Endothelial cell of umbilical vein (primary cell): ENCODE results near the gene DAPK2. TPM values are rescaled to one million over a fixed set of nuclear protein-coding genes. Genes with fewer than 3 reads are reported as not detected.

Source experiments
- BruUV-seq: library from RNA; stranded (reverse); fragments of 400-500 nt; replicated peaks from 2 replicates; lab custom pipeline; 2021; lab: Mats Ljungman, UMichigan
- CTCF ChIA-PET: fragments of 300-600, 350-600 bp; sonication (Branson Sonifier 250); formaldehyde crosslinking; loops from one replicate; lab custom pipeline; 2021; ENCODE audit warnings: antibody characterized with exemption, inconsistent platforms; lab: Charles Lee
- POLR2A ChIA-PET: fragments of 300-600, 350-600 bp; sonication (Branson Sonifier 250); formaldehyde crosslinking; loops from one replicate; lab custom pipeline; 2021; ENCODE audit warnings: antibody characterized with exemption, inconsistent platforms; lab: Charles Lee
- DNase-seq: peaks from one replicate; pipeline ENCODE4 v3.0.0-alpha.2; 2011; ENCODE audit warnings: low read depth, low spot score
- FAIRE-seq: peaks from 2 replicates; lab custom pipeline; 2011; peaks lifted over from hg19 to GRCh38; lab: Jason Lieb, UNC
- H2AFZ ChIP-seq: 2 replicates; pipeline ENCODE4 v1.6.0; 2012; ENCODE audit warnings: low read depth, low read length, control low read depth, inconsistent platforms
- H3K27ac ChIP-seq: 2 replicates; pipeline ENCODE4 v1.5.1; 2011; ENCODE audit warnings: low read depth, mild to moderate bottlenecking, control low read depth, low read length, moderate library complexity; ENCODE audit not compliant: insufficient read depth
- H3K27me3 ChIP-seq, 2 experiments: 2 replicates each; pipeline versions ENCODE4 v1.6.0 to v1.6.1; 2011; ENCODE audit warnings: low read length in 2 of 2, mixed read lengths in 1 of 2; ENCODE audit not compliant: control insufficient read depth in 2 of 2, insufficient read depth in 2 of 2
- H3K36me3 ChIP-seq, 2 experiments: 2 replicates in 1 of 2; 3 replicates in 1 of 2; pipeline ENCODE4 v1.5.1; 2011; ENCODE audit warnings: low read length in 2 of 2, mild to moderate bottlenecking in 1 of 2, moderate library complexity in 1 of 2; ENCODE audit not compliant: control insufficient read depth in 2 of 2, insufficient read depth in 2 of 2; ENCODE audit errors: extremely low read depth in 1 of 2
- H3K4me1 ChIP-seq: 3 replicates; pipeline ENCODE4 v1.5.1; 2011; ENCODE audit warnings: mild to moderate bottlenecking, low read length; ENCODE audit not compliant: control insufficient read depth, insufficient read depth; ENCODE audit errors: extremely low read depth
- H3K4me2 ChIP-seq: 2 replicates; pipeline ENCODE4 v1.6.1; 2011; ENCODE audit warnings: low read length, control low read depth, mixed read lengths; ENCODE audit not compliant: insufficient read depth
- H3K4me3 ChIP-seq, 3 experiments: fragments of 200-600 bp in 1 of 3; sonication (generic), shearing (Covaris generic) in 1 of 3; replicated peaks in 1 of 3; 2 replicates each; pipeline ENCODE4 v1.5.1; 2011 to 2016; ENCODE audit warnings: control low read depth in 3 of 3, low read length in 3 of 3, mild to moderate bottlenecking in 2 of 3, inconsistent platforms in 1 of 3, low read depth in 1 of 3, moderate library complexity in 1 of 3; ENCODE audit not compliant: insufficient read depth in 1 of 3
- H3K79me2 ChIP-seq: 2 replicates; pipeline ENCODE4 v1.6.0; 2012; ENCODE audit warnings: low read length, inconsistent platforms; ENCODE audit not compliant: control insufficient read depth, insufficient read depth
- H3K9ac ChIP-seq: replicated peaks from 2 replicates; pipeline ENCODE3; 2011; ENCODE audit warnings: low read length, control low read depth; ENCODE audit not compliant: insufficient read depth; ENCODE audit errors: extremely low read depth
- H3K9me1 ChIP-seq: replicated peaks from 3 replicates; pipeline ENCODE4 v1.6.0; 2011; ENCODE audit warnings: mild to moderate bottlenecking, low read length; ENCODE audit not compliant: control insufficient read depth, insufficient read depth; ENCODE audit errors: extremely low read depth
- H3K9me3 ChIP-seq: replicated peaks from 2 replicates; pipeline ENCODE4 v1.5.1; 2012; ENCODE audit warnings: low read length, inconsistent platforms; ENCODE audit not compliant: control insufficient read depth, insufficient read depth
- H4K20me1 ChIP-seq: replicated peaks from 2 replicates; pipeline ENCODE3; 2011; ENCODE audit warnings: mild to moderate bottlenecking, low read length; ENCODE audit not compliant: control insufficient read depth, insufficient read depth; ENCODE audit errors: extremely low read depth
- CTCF ChIP-seq, 2 donors: IDR thresholded peaks; 1 replicate in 1 of 2; 2 replicates in 1 of 2; pipeline ENCODE4 v1.5.1; 2011; ENCODE audit warnings: low read length in 2 of 2, mild to moderate bottlenecking in 2 of 2, moderate library complexity in 2 of 2, control low read depth in 1 of 2, inconsistent platforms in 1 of 2, low read depth in 1 of 2; ENCODE audit not compliant: insufficient read depth in 1 of 2; ENCODE audit errors: extremely low read depth in 1 of 2
- EZH2 ChIP-seq: IDR thresholded peaks from 2 replicates; pipeline ENCODE4 v1.6.1; 2012; ENCODE audit warnings: borderline replicate concordance, low read depth, mild to moderate bottlenecking, moderate library complexity, low read length, inconsistent platforms; ENCODE audit not compliant: severe bottlenecking
- FOS ChIP-seq: IDR thresholded peaks from 2 replicates; pipeline ENCODE4 v1.6.1; 2011; ENCODE audit warnings: mild to moderate bottlenecking, low read length, moderate library complexity, borderline replicate concordance; ENCODE audit not compliant: insufficient read depth
- GATA2 ChIP-seq: IDR thresholded peaks from 2 replicates; pipeline ENCODE4 v1.7.0; 2011; ENCODE audit warnings: low read depth, mild to moderate bottlenecking, moderate library complexity, mixed read lengths, low read length; ENCODE audit not compliant: insufficient read length, insufficient read depth
- JUN ChIP-seq: IDR thresholded peaks from 2 replicates; pipeline ENCODE4 v1.6.1; 2011; ENCODE audit warnings: borderline replicate concordance, low read depth; ENCODE audit not compliant: insufficient read length, insufficient read depth
- MAX ChIP-seq: IDR thresholded peaks from 2 replicates; pipeline ENCODE4 v1.6.1; 2011; ENCODE audit not compliant: insufficient read depth, insufficient read length
- MYC ChIP-seq: IDR thresholded peaks from one replicate; pipeline ENCODE4 v1.6.1; 2011; ENCODE audit warnings: mild to moderate bottlenecking, low read depth, low read length
- POLR2A ChIP-seq: IDR thresholded peaks from 2 replicates; pipeline ENCODE4 v1.6.1; 2012; ENCODE audit warnings: low read depth, mild to moderate bottlenecking, control low read depth, low read length
- POLR2AphosphoS5 ChIP-seq: IDR thresholded peaks from 2 replicates; pipeline ENCODE4 v1.6.1; 2012; ENCODE audit warnings: low read depth, mild to moderate bottlenecking, control low read depth, low read length, moderate library complexity; ENCODE audit not compliant: insufficient read depth
- dilution Hi-C: fragments of 300-500 bp; cut with MboI; formaldehyde crosslinking; loops from one replicate; pipeline ENCODE4 v1.15.0; 2019; ENCODE audit warnings: low sequenced_read_pairs; ENCODE audit not compliant: extremely low pct_ligation_motif_present
- intact Hi-C: fragments of 100-400 bp; cut with micrococcal nuclease; formaldehyde crosslinking; loops from one replicate; pipeline ENCODE4 v1.10.0; 2022
- polyA plus RNA-seq, 4 experiments: library from polyadenylated mRNA; depleted of rRNA in 3 of 4; stranded (reverse) in 3 of 4; unstranded in 1 of 4; fragments of >200 nt; gene quantifications; 2 replicates each; pipeline versions ENCODE4 v1.2.1 to v1.2.3, GENCODE V29; 2011 to 2012; ENCODE audit warnings: missing spikeins in 1 of 4
- total RNA-seq: library from RNA; stranded (reverse); gene quantifications from 2 replicates; pipeline ENCODE4 v1.2.3, GENCODE V29; 2021

The DAPK2 gene
- total and polyA plus RNA-seq, 2 donors (not counting 3 experiments of a cell fraction or from before 2014, with no cell fraction given) = 2.8 to 6.7 TPM

- TF ChIP-seq CTCF (IDR thresholded peaks at IDR 0.05; ENCODE audit: extremely low read depth in 1 of 2, insufficient read depth in 1 of 2, low read depth in 1 of 2, low read length in 2 of 2) (no peak), MYC (no peak), POLR2A (no peak), FOS (no peak), EZH2 (no peak), MAX (no peak), JUN (no peak), GATA2 (no peak), POLR2AphosphoS5 (no peak)
- Histone ChIP-seq H3K4me1 (no peaks in the 10 kb centered on the region), H4K20me1 (no peaks in the 10 kb centered on the region), H2AFZ (no peak overlapping the region), H3K4me2 (no peak overlapping the region), H3K27me3 (no peaks in the 10 kb centered on the region), H3K9me1 (no peaks in the 10 kb centered on the region), H3K4me3 (no peak overlapping the region), H3K27ac (no peak overlapping the region), H3K36me3 (no peaks in the 10 kb centered on the region), H3K9me3 (no peaks in the 10 kb centered on the region), H3K79me2 (no peaks in the 10 kb centered on the region), H3K9ac (no peak overlapping the region)
- ChIA-PET POLR2A (no interaction called here), CTCF (interaction anchor here (0.9 to 8.1 kb wide), 5 partner anchors 52 to 135 kb away, joined by 3 to 105 read pairs (median 11); no protein-coding TSS in a partner anchor)
- intact Hi-C loops = no loop called here
- FAIRE-seq (no peak), DNase-seq (no peak)
- dilution Hi-C loops = no loop called here
- no TSS peak for BruUV-seq
Observed at GRCh38 chr15:63888823-63889222, 157.5 kb downstream of the DAPK2 start.
